HG03432 (cell line): ENCODE measurements around the gene PRKAG2.

ENCODE experiments used
- ATAC-seq: cut with Tn5 transposase; IDR thresholded peaks from one replicate; pipeline ENCODE4 v1.9.1; 2021; ENCODE audit warnings: mild to moderate bottlenecking, moderate library complexity; ENCODE audit not compliant: unreplicated experiment

The PRKAG2 gene

DNA sequence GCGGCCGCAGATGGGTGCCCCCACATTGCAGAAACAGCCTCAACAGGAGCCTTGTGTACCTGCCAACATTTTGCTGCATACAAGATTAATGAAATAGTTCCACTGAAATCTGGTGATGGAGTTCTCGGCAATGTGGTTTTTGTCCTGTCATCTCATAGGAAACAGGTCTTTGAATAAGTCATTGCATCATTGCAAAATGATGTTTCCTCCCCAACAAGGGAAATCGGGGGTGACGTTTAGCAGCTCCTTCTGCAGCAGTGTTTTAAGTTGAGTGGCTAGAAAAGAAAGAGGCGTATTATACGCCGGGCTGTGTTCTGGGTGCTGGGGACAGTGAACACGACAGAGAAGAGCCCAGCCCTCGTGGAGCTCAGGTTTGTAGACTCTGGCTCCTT is 177.0 kb downstream of the PRKAG2 start:
- no peak for ATAC-seq

DNA sequence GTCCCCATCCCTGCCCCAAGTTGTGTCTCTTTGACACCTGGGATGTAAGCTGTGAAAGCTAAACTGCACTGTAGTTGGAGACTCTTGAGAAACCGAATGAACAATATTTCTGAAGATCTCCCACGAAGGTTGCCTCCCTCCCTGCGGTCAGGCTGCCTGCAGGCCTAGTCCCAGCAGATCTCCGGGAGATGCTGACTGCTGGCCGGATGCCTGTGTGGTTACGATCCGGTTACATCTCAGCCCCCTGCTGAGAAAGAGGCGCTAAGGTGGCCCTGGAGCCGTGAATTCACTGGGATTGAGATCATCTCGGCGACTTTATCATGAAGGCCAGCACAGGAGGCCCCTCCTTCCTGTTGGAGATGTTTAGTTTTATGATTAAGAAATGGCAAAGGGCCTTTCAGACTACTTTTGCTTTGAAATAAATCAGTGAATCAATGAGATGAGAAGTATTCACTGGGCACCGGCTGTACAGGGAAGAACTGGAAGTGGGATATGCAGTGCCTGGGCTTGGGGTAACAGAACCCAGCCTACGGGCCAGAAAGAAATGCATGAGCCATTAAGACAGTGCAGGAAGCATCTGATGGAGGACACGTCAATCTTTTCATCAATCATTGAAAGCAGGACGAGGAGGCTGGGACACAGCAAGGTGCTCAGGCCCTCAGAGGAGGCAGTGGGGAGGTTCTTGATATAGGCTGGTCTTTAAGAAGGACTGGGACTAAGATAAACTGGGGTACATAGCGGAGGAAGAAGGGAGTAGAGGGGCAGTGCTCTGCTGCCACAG is 177.6 kb downstream of the PRKAG2 start:
- ATAC-seq: no peak

- ATAC-seq: no peak
These were observed 179.0 kb downstream of the PRKAG2 start for GRCh38 chr7:151697942-151698341.

DNA sequence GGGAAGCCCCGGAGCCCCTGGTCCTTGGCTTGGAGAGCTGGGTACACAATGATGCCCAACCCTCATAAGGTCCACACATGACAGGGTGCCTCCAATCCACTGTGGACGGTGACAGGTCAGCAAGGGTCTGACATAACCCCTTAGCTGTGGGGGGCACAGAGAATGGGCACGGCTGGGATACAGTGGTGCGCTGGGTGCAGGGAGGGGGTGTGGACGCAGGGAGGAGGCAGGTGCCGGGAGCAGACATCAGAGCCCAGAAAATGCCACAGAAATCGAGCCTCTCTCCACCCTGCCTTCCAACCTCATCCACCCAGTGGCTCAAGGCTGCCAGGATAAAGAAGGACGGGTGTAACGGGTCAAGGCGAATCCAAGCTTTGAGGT is 179.4 kb downstream of the PRKAG2 start:
- no peak for ATAC-seq

- no peak for ATAC-seq
These were observed 180.0 kb downstream of the PRKAG2 start for GRCh38 chr7:151696721-151697514.

GRCh38 chr7:151695951-151696541 is 180.9 kb downstream of the PRKAG2 start:
- ATAC-seq: no peak

DNA sequence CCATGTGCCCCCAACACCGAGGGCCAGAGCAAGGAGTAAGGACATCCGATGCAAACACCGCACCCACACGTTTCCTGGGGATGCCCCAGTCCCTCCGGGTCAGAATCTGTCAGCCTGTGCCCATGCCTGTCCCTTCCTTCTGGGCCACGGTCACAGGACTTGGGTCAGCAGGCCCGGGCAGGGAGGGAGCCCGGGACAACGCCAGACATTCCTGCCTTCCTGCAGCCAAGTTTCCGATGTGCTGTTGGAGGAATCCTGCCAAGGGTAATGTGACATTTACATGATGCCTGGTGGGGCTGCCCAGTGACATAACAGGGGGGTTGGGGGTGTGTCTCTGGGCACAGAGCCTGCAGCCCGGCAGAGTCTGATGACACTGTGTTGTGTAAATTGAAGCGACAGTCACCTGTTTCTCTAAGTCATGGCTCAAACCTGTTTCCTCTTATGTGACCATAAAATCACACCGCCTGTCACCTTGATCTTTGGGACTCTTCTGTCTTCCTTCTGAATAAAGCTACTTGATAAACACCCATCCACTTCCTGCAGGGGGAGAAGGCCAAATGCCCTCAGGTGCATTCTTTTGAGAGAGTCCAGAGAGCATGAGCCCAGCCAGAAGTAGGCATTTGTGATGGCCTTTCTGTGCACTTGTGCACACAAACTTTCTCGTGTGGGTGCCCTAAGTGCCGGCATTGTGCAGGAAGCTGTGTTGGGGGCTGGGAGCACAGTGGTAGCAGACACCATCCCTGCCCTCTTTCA is 181.9 kb downstream of the PRKAG2 start:
- no peak for ATAC-seq

DNA sequence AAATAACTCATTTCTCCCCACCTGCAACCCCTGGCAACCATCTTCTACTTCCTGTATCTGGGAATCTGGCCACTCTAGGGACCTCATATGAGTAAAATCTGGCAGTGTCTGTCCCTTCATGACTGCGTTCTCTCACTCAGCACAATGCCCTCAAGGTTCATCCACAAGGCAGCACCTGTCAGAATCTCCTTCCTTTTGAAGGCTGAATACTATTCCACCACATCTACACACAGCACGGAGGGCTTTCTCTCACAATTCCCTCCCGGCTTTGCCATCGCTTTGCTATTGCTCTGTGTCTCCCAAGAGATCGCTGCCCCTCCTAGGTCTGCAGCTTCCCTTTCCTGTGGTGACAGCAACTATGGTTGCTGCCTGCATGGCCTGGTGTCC is 182.5 kb downstream of the PRKAG2 start:
- ATAC-seq: no peak

DNA sequence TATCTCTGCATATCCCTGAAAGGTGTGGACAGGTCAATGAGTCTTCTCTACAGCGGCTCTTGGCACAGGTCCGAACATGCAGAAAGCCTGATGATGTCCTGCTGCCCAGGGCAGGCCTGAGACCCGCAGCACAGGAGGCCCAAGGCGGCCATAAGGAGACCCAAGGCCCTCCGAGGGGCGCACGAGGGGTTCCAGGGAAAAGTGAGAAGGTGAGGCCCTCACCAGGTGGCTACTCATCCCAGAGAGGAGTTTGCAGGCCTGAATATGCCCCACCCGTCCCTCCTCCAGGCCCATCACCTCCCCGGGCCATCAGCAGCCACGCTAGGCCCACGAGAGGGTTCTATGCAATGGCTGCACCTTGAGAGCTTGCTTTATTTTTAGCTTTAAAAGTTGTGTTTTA is 183.8 kb downstream of the PRKAG2 start:
- ATAC-seq: no peak

DNA sequence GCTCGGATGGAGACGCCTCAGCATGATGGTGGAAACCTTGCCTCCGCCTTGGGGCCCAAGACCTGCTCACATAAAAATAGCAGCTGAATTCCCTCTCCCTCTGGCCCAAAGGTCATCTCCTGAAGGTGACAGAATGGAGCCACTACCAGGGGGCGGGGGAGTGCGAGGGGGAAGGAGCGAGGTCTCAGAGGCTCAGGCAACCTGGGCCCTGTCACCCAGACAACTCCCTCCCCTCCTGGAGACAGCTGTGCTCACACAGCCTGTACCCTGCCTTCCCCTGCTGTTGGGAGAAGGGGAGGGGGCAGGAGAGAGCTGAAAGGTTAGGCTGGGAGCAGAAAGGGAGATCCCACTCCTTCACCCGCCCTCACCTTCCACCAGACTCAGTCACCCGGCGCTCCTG is 184.2 kb downstream of the PRKAG2 start:
- ATAC-seq: no peak

- ATAC-seq: no peak
These were observed 185.5 kb downstream of the PRKAG2 start for GRCh38 chr7:151691449-151691848.

DNA sequence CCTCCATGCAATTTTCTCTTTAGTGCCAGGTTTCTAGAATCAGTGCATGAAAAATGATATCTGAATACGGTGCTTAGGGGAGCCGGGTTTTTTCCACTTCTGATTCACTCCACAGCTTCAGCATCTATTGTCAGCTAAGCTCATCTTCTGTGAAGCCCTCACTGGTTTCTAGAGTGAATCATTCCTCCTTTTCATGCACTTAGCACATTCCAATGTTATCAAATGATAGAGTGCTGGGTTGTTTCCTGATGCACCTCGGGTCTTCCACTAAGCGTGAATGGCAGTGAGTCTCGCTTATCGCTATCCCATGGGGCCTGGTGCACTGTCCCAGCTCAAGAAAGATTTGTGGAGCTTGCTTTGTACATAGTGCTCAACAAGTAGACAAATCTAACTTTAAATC is 186.3 kb downstream of the PRKAG2 start:
- ATAC-seq: no peak

DNA sequence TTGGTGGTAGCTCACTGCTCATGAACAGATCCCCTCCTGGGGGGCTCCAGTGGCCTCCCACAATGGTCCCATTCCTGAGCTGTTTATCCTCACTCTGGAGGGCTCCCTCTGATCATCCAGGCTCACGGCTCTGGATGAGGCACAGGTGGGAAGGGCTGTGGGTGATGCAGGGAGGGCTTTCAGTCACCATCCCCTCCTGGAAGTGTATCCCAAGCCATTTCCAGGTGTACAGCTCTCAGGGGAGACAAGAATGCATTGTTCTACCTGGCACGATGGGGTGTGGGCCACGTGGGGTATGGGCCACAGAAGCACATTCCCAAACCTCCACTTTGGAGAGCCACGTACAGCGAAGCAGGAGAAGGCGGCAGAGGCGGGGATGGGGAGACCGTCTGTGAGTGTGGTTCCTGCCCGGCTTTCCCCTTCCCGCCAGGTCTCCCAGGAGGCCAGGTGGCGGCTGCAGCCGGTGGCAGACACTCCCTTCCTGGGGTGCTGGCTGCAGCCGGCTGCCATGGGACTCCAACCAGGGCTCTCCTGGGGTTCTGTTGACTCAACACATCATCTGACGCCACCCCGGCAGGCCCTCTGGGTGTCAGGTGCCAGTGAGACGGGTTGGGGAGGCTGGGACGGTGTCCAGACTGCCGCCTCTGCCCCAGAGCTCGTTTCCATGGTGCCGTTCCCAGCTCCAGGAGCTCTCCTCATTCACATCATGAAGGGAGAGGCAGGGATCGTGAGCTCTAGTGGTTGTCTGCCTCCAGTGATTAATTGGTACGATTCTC is 187.5 kb downstream of the PRKAG2 start:
- ATAC-seq: no peak

- ATAC-seq: no peak
These were observed 188.6 kb downstream of the PRKAG2 start for GRCh38 chr7:151688236-151688780.

DNA sequence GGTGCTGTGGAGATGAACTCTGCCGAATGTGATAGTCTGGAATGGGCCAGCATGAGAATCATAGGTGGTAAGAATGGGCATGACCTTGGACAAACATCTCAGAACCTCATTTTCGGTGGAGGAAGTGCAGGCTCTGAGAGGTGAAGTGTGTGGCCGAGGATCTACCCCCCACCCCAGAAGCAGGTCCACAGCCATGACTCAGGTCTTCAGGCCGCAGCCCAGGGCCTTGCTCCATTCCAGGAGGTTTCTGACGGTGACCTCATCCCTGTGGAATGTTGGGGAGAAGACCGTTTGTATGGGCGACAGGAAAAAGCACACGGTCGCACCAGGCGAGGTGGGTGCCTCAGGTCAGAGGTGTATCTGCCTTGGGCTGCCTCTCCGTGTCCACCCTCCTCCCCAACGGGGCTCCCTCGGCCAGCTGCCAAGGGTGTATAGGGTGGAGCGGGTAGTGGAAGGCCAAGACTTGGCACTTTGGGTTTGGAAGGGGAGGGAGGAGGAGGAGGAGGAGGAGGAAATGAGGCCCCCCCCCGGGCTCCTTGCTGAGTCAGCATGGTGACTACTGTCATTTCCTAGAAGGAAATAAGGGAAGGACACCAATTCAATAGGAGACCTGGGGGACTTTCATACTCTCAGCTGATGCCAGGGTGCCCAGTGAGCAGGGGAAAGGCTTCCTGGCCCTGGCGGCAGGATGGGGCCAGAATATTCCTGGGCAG is 189.2 kb downstream of the PRKAG2 start:
- no peak for ATAC-seq

DNA sequence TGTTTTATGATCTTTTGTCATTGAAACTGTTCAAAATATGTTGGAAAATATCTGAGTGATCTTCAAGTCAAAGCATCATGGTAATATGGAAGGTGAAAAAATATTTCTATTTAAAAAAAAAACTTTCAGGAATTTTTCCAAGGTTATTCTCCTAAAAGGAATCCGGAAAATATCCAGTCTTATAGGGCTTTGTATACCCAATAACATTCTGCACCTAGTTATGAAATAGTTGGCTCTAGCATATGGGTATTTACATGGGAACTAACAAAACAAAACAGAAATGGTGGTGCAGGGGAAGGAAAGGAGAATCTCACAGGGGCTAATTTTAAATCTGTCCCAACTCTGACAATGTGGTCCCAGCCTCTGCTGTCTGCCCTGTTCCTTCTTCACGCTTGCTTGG is 190.1 kb downstream of the PRKAG2 start:
- no peak for ATAC-seq

DNA sequence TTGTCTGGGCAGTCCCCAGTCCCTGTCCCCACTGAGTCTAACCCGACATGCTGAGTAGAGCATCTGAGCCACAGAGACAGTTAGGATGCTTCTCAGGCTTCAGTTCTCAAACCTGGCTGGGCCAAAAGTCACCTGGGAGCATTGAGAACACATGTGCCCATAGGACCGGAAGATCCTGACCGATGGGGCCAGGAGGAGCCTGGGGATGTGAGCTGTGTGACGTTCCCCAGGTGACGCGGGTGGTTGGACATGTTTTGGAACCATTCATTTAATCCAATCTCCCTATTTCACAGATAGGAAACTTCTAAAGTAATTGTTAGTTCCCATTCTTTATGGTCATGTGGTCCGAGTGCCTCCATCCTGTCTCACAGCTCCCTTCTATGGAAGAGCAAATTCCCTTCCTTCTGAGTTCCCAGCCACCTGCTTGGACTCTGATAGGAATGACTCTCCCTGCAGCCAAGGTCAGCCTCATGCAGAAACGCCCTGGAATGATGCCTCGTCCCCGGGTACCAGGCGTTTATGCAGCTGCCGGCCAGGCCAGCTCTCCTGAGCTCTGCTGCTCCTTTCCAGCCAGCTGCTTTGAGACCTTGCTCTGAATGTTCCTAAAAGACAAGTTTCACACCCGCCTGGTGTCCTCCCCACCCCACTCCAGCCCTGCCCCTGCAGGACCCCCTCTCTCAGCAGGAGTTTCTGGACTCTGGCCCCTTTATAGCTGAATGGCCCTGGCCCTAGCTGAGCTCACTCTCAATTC is 190.7 kb downstream of the PRKAG2 start:
- no peak for ATAC-seq

DNA sequence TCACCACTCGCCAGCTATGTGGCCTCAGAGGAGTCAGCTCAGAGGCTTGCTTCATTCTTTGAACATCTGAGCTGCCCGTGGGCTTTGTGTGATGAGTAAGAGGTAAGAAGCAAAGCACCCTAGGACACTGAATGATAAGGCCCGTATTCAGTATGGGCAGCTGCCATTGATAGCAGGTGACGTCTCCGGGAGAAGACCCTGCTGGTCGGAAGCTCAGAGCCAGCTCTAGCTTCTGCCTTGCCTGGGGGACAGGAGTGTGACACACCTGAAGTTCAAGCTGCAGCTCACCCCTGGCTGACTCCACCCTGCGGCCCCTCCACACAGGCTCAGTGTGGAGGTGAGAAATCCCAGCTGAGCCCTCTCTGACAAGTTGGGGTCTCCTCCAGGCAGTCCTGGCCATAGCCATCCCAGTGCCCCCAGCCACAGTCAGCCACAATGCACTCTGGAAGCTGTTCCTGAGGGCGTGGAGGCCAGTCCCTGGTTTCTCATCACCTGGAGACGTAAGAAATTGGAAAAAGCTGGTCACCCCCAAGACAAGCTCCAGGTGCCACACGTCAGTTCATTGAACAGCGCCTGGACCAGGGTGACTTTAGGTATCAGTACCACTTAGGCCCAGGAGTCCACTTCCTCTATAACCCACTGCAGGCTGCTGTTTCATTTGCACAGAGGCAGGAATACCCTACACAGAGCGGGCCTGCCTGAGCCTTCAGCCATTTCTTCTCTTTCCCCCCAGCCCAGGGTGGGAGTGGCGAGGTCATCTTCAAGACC is 192.3 kb downstream of the PRKAG2 start:
- ATAC-seq: no peak
